RWPE2 (cell line): ENCODE measurements around the gene HORMAD2.

Source experiments
- ATAC-seq: fragments of 200-7000 bp; cut with Tn5 transposase; 3 replicates; pipeline ENCODE4 v1.9.1; 2021; ENCODE audit warnings: low read depth
- DNase-seq: peaks from one replicate; pipeline ENCODE4 v3.0.0-alpha.2; 2020; ENCODE audit warnings: low spot score
- H3K27ac ChIP-seq: fragments of 450-650 bp; 2 replicates; pipeline ENCODE4 v1.5.1; 2017; ENCODE audit warnings: mild to moderate bottlenecking; ENCODE audit not compliant: poor library complexity, severe bottlenecking
- H3K27me3 ChIP-seq: fragments of 250-450 bp; sonication (Bioruptor Pico); 2 replicates; pipeline ENCODE4 v1.5.1; 2021; ENCODE audit warnings: mild to moderate bottlenecking, moderate library complexity; ENCODE audit not compliant: insufficient read depth, poor library complexity, severe bottlenecking
- H3K36me3 ChIP-seq: fragments of 250-450 bp; sonication (Bioruptor Pico); 2 replicates; pipeline ENCODE4 v1.5.1; 2020; ENCODE audit warnings: low read depth, mild to moderate bottlenecking, moderate library complexity
- H3K4me1 ChIP-seq: fragments of 250-450 bp; sonication (Bioruptor Pico); 2 replicates; pipeline ENCODE4 v1.5.1; 2021; ENCODE audit warnings: mild to moderate bottlenecking, moderate library complexity; ENCODE audit not compliant: insufficient read depth, poor library complexity, severe bottlenecking
- H3K4me3 ChIP-seq: fragments of 250-450 bp; sonication (Bioruptor Pico); 2 replicates; pipeline ENCODE4 v1.5.1; 2021; ENCODE audit warnings: mild to moderate bottlenecking, moderate library complexity; ENCODE audit not compliant: severe bottlenecking
- H3K9me3 ChIP-seq: fragments of 250-450 bp; sonication (Bioruptor Pico); 2 replicates; pipeline ENCODE4 v1.5.1; 2021; ENCODE audit warnings: mild to moderate bottlenecking, moderate library complexity; ENCODE audit not compliant: severe bottlenecking
- TF ChIP-seq, protein P1 (sequence below): fragments of 450-650 bp; IDR thresholded peaks from one replicate; pipeline ENCODE4 v1.5.1; 2017; ENCODE audit warnings: mild to moderate bottlenecking, moderate library complexity; ENCODE audit not compliant: poor library complexity, severe bottlenecking

The HORMAD2 gene

DNA sequence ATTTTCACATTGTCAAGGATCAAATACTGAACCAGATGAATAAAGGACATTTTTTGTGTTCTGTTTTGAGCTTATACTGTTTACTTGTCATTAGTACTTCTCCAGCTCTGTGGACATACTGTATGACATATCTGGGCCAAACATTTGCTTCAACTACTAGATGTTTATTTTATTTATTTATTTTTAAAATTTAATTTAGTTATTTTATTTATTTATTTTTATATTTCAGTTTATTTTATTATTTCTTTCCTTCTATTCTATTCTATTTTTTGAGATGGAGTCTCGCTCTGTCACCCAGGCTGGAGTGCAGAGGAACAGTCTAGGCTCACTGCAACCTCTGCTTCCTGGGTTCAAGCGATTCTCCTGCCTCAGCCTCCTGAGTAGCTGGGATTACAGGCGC, 37.0 kb downstream of the HORMAD2 start:
- ATAC-seq (no peak), DNase-seq (no peak)
- H3K27ac ChIP-seq: no peak overlapping the region
- H3K4me1 ChIP-seq: peaks cover 7% of the 10 kb centered on the region
- no peaks in the 10 kb centered on the region for H3K36me3 ChIP-seq
- H3K27me3 ChIP-seq: no peaks in the 10 kb centered on the region
- TF ChIP-seq, protein P1, sequence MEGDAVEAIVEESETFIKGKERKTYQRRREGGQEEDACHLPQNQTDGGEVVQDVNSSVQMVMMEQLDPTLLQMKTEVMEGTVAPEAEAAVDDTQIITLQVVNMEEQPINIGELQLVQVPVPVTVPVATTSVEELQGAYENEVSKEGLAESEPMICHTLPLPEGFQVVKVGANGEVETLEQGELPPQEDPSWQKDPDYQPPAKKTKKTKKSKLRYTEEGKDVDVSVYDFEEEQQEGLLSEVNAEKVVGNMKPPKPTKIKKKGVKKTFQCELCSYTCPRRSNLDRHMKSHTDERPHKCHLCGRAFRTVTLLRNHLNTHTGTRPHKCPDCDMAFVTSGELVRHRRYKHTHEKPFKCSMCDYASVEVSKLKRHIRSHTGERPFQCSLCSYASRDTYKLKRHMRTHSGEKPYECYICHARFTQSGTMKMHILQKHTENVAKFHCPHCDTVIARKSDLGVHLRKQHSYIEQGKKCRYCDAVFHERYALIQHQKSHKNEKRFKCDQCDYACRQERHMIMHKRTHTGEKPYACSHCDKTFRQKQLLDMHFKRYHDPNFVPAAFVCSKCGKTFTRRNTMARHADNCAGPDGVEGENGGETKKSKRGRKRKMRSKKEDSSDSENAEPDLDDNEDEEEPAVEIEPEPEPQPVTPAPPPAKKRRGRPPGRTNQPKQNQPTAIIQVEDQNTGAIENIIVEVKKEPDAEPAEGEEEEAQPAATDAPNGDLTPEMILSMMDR: no peak
- no peaks in the 10 kb centered on the region for H3K9me3 ChIP-seq
- H3K4me3 ChIP-seq: no peak overlapping the region

DNA sequence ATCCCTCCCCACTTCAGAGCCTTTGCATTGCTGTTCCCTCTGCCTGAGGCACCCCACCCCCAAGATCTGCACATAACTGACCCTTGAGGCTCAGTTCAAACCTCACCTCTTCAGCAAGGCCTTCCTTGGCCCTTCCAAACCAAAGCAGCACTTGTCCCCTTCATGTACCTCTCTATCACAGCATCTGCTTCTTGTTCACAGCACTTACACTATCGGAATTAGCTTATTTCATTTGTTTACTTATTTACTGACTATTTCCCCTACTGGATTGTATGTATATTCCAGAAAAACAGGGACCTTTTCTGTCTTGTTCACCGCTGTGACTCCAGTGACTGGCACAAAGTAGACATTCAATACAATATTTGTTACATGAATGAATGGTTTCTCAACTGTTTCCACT, 38.0 kb downstream of the HORMAD2 start:
- no peak overlapping the region for H3K27ac ChIP-seq

DNA sequence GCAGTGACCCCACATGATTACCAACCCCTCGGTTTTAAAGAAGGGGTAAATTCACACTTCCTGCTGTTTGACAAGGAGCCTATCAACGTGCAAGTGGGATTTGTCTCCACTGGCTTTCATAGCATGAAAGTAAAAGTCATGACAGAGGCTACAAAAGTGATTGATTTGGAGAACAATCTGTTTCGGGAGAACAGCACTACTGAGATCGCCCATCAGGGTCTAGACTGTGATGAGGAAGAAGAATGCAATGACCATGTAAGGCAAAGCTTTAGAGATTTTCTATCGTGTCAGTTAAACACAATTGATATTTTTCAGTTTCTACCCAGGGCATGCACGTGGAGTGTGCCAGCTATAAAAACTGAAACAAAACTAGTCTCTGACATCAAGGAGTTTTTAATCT, 41.7 kb downstream of the HORMAD2 start:
- no peak overlapping the region for H3K4me3 ChIP-seq
- H3K27ac ChIP-seq: no peak overlapping the region
- H3K4me1 ChIP-seq: no peaks in the 10 kb centered on the region
- no peak for DNase-seq
- no peaks in the 10 kb centered on the region for H3K36me3 ChIP-seq
- H3K27me3 ChIP-seq: no peaks in the 10 kb centered on the region
- no peaks in the 10 kb centered on the region for H3K9me3 ChIP-seq
- TF ChIP-seq, protein P1: no peak
- ATAC-seq: no peak

More for the DNA sequence above, 38.0 kb downstream of the HORMAD2 start:
- TF ChIP-seq, protein P1: no peak
- H3K4me1 ChIP-seq: peaks cover 7% of the 10 kb centered on the region
- H3K36me3 ChIP-seq: no peaks in the 10 kb centered on the region
- no peaks in the 10 kb centered on the region for H3K27me3 ChIP-seq
- no peak for DNase-seq
- no peak for ATAC-seq
- no peaks in the 10 kb centered on the region for H3K9me3 ChIP-seq
- no peak overlapping the region for H3K4me3 ChIP-seq

- no peaks in the 10 kb centered on the region for H3K27me3 ChIP-seq
- no peak overlapping the region for H3K27ac ChIP-seq
- H3K4me1 ChIP-seq: no peaks in the 10 kb centered on the region
- H3K36me3 ChIP-seq: no peaks in the 10 kb centered on the region
- DNase-seq: no peak
- H3K4me3 ChIP-seq: no peak overlapping the region
- ATAC-seq: no peak
- no peaks in the 10 kb centered on the region for H3K9me3 ChIP-seq
- TF ChIP-seq, protein P1: no peak
Observed at GRCh38 chr22:30123463-30123862, 43.2 kb downstream of the HORMAD2 start.

GRCh38 chr22:30127749-30128166, 47.5 kb downstream of the HORMAD2 start:
- no peaks in the 10 kb centered on the region for H3K4me1 ChIP-seq
- no peak overlapping the region for H3K27ac ChIP-seq
- H3K4me3 ChIP-seq: no peak overlapping the region
- no peaks in the 10 kb centered on the region for H3K9me3 ChIP-seq
- ATAC-seq (no peak), DNase-seq (no peak)
- no peaks in the 10 kb centered on the region for H3K27me3 ChIP-seq
- no peaks in the 10 kb centered on the region for H3K36me3 ChIP-seq
- TF ChIP-seq, protein P1: no peak
